Sigmoid colon (tissue), 4 donors: ENCODE data around the gene MACROH2A1.

Experiments used
- EP300 ChIP-seq, 4 donors: sonication (generic); formaldehyde crosslinking; IDR thresholded peaks; one replicate each; pipeline ENCODE4 v1.6.1; 2017; ENCODE audit warnings: antibody characterized with exemption in 4 of 4
- POLR2A ChIP-seq, 2 donors: fragments of 450-650 bp; IDR thresholded peaks; one replicate each; pipeline ENCODE4 v1.6.1; 2016; ENCODE audit warnings: antibody characterized with exemption in 2 of 2, mild to moderate bottlenecking in 2 of 2, moderate library complexity in 2 of 2
- POLR2AphosphoS5 ChIP-seq, 4 donors: sonication (generic); formaldehyde crosslinking; IDR thresholded peaks; one replicate each; pipeline ENCODE4 v1.6.1; 2017; ENCODE audit warnings: antibody characterized with exemption in 4 of 4
- TF ChIP-seq, protein P1 (sequence below), 4 experiments: fragments of 450-650 bp in 3 of 4; fragments of 200-600 bp in 1 of 4; IDR thresholded peaks; one replicate each; pipeline ENCODE4 v1.5.1; 2016 to 2019; ENCODE audit warnings: antibody characterized with exemption in 4 of 4, mild to moderate bottlenecking in 3 of 4, moderate library complexity in 2 of 4

GRCh38 chr5:135319458-135319857 is 79.6 kb downstream of the MACROH2A1 start:
- TF ChIP-seq, protein P1, sequence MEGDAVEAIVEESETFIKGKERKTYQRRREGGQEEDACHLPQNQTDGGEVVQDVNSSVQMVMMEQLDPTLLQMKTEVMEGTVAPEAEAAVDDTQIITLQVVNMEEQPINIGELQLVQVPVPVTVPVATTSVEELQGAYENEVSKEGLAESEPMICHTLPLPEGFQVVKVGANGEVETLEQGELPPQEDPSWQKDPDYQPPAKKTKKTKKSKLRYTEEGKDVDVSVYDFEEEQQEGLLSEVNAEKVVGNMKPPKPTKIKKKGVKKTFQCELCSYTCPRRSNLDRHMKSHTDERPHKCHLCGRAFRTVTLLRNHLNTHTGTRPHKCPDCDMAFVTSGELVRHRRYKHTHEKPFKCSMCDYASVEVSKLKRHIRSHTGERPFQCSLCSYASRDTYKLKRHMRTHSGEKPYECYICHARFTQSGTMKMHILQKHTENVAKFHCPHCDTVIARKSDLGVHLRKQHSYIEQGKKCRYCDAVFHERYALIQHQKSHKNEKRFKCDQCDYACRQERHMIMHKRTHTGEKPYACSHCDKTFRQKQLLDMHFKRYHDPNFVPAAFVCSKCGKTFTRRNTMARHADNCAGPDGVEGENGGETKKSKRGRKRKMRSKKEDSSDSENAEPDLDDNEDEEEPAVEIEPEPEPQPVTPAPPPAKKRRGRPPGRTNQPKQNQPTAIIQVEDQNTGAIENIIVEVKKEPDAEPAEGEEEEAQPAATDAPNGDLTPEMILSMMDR (IDR thresholded peaks at IDR 0.05) = no peak
- TF ChIP-seq POLR2AphosphoS5 (IDR thresholded peaks at IDR 0.05) = no peak
- no peak for TF ChIP-seq POLR2A (IDR thresholded peaks at IDR 0.05)
- no peak for TF ChIP-seq EP300 (IDR thresholded peaks at IDR 0.05)
